Stomach smooth muscle (tissue), 2 donors: Measurements from ENCODE around the gene TENM4.

Experiments
- H3K27ac ChIP-seq: one replicate; pipeline ENCODE4 v1.7.0; 2013; ENCODE audit warnings: mild to moderate bottlenecking, low read length, inconsistent platforms
- H3K27me3 ChIP-seq, 2 donors: one replicate each; pipeline ENCODE4 v1.7.0; 2013; ENCODE audit warnings: low read length in 2 of 2; ENCODE audit not compliant: insufficient read depth in 2 of 2, control insufficient read depth in 1 of 2
- H3K36me3 ChIP-seq, 2 donors: one replicate each; pipeline ENCODE4 v1.7.0; 2013; ENCODE audit warnings: low read length in 2 of 2; ENCODE audit not compliant: control insufficient read depth in 2 of 2, insufficient read depth in 2 of 2
- H3K4me1 ChIP-seq: one replicate; pipeline ENCODE4 v1.7.0; 2013; ENCODE audit warnings: low read length; ENCODE audit not compliant: control insufficient read depth, insufficient read depth
- H3K4me3 ChIP-seq, 2 donors: one replicate each; pipeline ENCODE4 v1.7.0; 2013; ENCODE audit warnings: low read length in 2 of 2
- H3K9ac ChIP-seq, 2 donors: one replicate each; pipeline ENCODE4 v1.7.0; 2013; ENCODE audit warnings: low read length in 2 of 2, mild to moderate bottlenecking in 1 of 2
- H3K9me3 ChIP-seq, 2 donors: one replicate each; pipeline ENCODE4 v1.7.0; 2013; ENCODE audit warnings: low read length in 2 of 2; ENCODE audit not compliant: control insufficient read depth in 2 of 2
- donor health status: healthy.
- donor health status: Pancreatic carcinoma.

TENM4 gene

GRCh38 chr11:79060081-79060953 is 380.5 kb downstream of the TENM4 start:
- H3K27ac ChIP-seq: no peak overlapping the region
- no peak overlapping the region for H3K4me3 ChIP-seq

GRCh38 chr11:79059141-79059540 is 381.7 kb downstream of the TENM4 start:
- no peak overlapping the region for H3K27ac ChIP-seq
- no peak overlapping the region for H3K4me3 ChIP-seq
- H3K4me1 ChIP-seq: no peaks in the 10 kb centered on the region
- no peaks in the 10 kb centered on the region for H3K9me3 ChIP-seq
- H3K27me3 ChIP-seq: peaks cover 0 to 3% of the 10 kb centered on the region in 2 donors
- H3K36me3 ChIP-seq: no peaks in the 10 kb centered on the region
- H3K9ac ChIP-seq: no peak overlapping the region

More at GRCh38 chr11:79060081-79060953, 380.5 kb downstream of the TENM4 start:
- H3K9ac ChIP-seq: no peak overlapping the region
- no peaks in the 10 kb centered on the region for H3K4me1 ChIP-seq
- no peaks in the 10 kb centered on the region for H3K36me3 ChIP-seq
- no peaks in the 10 kb centered on the region for H3K9me3 ChIP-seq
- peaks cover 0 to 3% of the 10 kb centered on the region in 2 donors for H3K27me3 ChIP-seq

- H3K36me3 ChIP-seq: no peaks in the 10 kb centered on the region
- no peak overlapping the region for H3K4me3 ChIP-seq
- H3K9ac ChIP-seq: no peak overlapping the region
- H3K27ac ChIP-seq: no peak overlapping the region
- H3K9me3 ChIP-seq: no peaks in the 10 kb centered on the region
- H3K4me1 ChIP-seq: no peaks in the 10 kb centered on the region
- peaks cover 0 to 3% of the 10 kb centered on the region in 2 donors for H3K27me3 ChIP-seq
These were observed 384.8 kb downstream of the TENM4 start for GRCh38 chr11:79055856-79056631.

GRCh38 chr11:79054636-79055035 is 386.2 kb downstream of the TENM4 start:
- H3K9me3 ChIP-seq: no peaks in the 10 kb centered on the region
- H3K4me3 ChIP-seq: no peak overlapping the region
- no peak overlapping the region for H3K9ac ChIP-seq
- no peaks in the 10 kb centered on the region for H3K4me1 ChIP-seq
- H3K36me3 ChIP-seq: no peaks in the 10 kb centered on the region
- H3K27ac ChIP-seq: no peak overlapping the region
- H3K27me3 ChIP-seq: peaks cover 0 to 3% of the 10 kb centered on the region in 2 donors

- Histone ChIP-seq H3K9ac (no peak overlapping the region), H3K36me3 (no peaks in the 10 kb centered on the region), H3K4me1 (no peaks in the 10 kb centered on the region), H3K4me3 (no peak overlapping the region), H3K27me3 (peaks cover 0 to 8% of the 10 kb centered on the region in 2 donors), H3K27ac (no peak overlapping the region), H3K9me3 (no peaks in the 10 kb centered on the region)
These were observed 388.3 kb downstream of the TENM4 start for GRCh38 chr11:79052544-79052943.

GRCh38 chr11:79050786-79051185 is 390.0 kb downstream of the TENM4 start:
- no peak overlapping the region for H3K4me3 ChIP-seq
- no peak overlapping the region for H3K27ac ChIP-seq
- no peaks in the 10 kb centered on the region for H3K36me3 ChIP-seq
- H3K4me1 ChIP-seq: no peaks in the 10 kb centered on the region
- no peak overlapping the region for H3K9ac ChIP-seq
- H3K27me3 ChIP-seq: peaks cover 0 to 5% of the 10 kb centered on the region in 2 donors
- H3K9me3 ChIP-seq: no peaks in the 10 kb centered on the region

- no peaks in the 10 kb centered on the region for H3K9me3 ChIP-seq
- no peak overlapping the region for H3K9ac ChIP-seq
- no peak overlapping the region for H3K27ac ChIP-seq
- H3K4me1 ChIP-seq: no peaks in the 10 kb centered on the region
- H3K36me3 ChIP-seq: no peaks in the 10 kb centered on the region
- H3K4me3 ChIP-seq: no peak overlapping the region
- peaks cover 0 to 5% of the 10 kb centered on the region in 2 donors for H3K27me3 ChIP-seq
These were observed 391.1 kb downstream of the TENM4 start for GRCh38 chr11:79049741-79050179.

- Histone ChIP-seq H3K4me1 (no peaks in the 10 kb centered on the region), H3K27ac (no peak overlapping the region), H3K9me3 (no peaks in the 10 kb centered on the region), H3K9ac (no peak overlapping the region), H3K4me3 (no peak overlapping the region), H3K27me3 (peaks cover 0 to 5% of the 10 kb centered on the region in 2 donors), H3K36me3 (no peaks in the 10 kb centered on the region)
These were observed 392.9 kb downstream of the TENM4 start for GRCh38 chr11:79047980-79048379.

DNA sequence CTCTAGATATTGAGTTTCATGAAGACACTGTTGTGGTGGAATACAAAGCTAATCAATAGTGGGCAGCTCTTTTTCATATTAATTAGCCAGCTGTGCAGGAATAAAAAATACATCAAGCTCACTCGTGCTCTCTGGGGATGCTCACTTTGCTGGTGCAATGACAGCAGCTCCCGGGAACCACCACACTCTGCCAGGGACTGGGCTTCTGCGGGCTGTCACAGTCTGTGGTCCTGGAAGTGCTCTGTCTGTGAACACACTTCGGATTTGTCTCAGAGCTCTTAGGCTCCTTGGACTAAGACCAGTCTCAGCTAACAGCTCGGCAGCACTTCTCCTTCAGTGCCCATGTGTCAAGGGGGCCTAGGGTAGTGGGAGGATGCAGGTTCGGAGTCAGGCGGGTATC is 393.5 kb downstream of the TENM4 start:
- peaks cover 0 to 5% of the 10 kb centered on the region in 2 donors for H3K27me3 ChIP-seq
- no peaks in the 10 kb centered on the region for H3K36me3 ChIP-seq
- no peaks in the 10 kb centered on the region for H3K9me3 ChIP-seq
- no peak overlapping the region for H3K9ac ChIP-seq
- H3K4me3 ChIP-seq: no peak overlapping the region
- H3K4me1 ChIP-seq: no peaks in the 10 kb centered on the region
- no peak overlapping the region for H3K27ac ChIP-seq

DNA sequence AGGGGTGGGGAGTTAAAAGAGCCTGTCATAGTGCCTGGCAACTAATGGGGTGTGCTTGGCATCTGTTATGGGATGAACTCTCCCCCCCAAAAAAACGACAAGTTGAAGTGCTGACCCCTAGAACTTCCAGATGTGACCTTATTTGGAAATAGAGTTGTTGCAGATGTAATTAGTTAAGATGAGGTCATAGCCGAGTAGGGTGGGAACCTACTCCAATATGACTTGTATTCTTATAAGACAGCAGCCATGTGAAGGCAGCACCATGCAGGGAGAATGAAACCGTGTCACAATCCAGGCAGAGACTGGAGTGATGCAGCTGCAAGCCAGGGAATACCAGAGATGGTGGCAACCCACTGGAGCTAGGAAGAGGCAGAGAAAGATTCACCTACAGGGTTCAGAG is 394.5 kb downstream of the TENM4 start:
- Histone ChIP-seq H3K27ac (no peak overlapping the region), H3K9ac (no peak overlapping the region), H3K4me3 (no peak overlapping the region), H3K36me3 (no peaks in the 10 kb centered on the region), H3K9me3 (no peaks in the 10 kb centered on the region), H3K27me3 (peaks cover 0 to 5% of the 10 kb centered on the region in 2 donors), H3K4me1 (no peaks in the 10 kb centered on the region)
